ENCODE measurements around the gene LGALS14. TPM values are rescaled to one million over a fixed set of nuclear protein-coding genes. Genes with fewer than 3 reads are reported as not detected.
"Not testable (repeated sequence)": the region's sequence is repeated elsewhere in the genome, so short reads cannot be mapped to it uniquely, and the experiment has no call there.

The LGALS14 gene
- total RNA-seq, 1 experiment from 2014 or later, result not detected

GRCh38 chr19:39686739-39687138 lies 17.5 kb upstream of the LGALS14 start:
- no peak for DNase-seq (ENCODE audit: low read depth)
- in situ Hi-C loops (cut with HindIII; ENCODE audit: low pct_unique_long_range_greater_than_20kb, low sequenced_read_pairs), result no loop called here

- DNase-seq (ENCODE audit: low read depth); in situ Hi-C loops (cut with HindIII; ENCODE audit: low pct_unique_long_range_greater_than_20kb, low sequenced_read_pairs): not testable (repeated sequence)
Measured at GRCh38 chr19:39688637-39689036, 15.6 kb upstream of the LGALS14 start.

- DNase-seq (ENCODE audit: low read depth), result no peak
- in situ Hi-C loops (cut with HindIII; ENCODE audit: low pct_unique_long_range_greater_than_20kb, low sequenced_read_pairs), result no loop called here
Measured at GRCh38 chr19:39692166-39692565, 12.1 kb upstream of the LGALS14 start.

- in situ Hi-C loops (cut with HindIII; ENCODE audit: low pct_unique_long_range_greater_than_20kb, low sequenced_read_pairs), result no loop called here
- no peak for DNase-seq (ENCODE audit: low read depth)
Measured at GRCh38 chr19:39692822-39693221, 11.5 kb upstream of the LGALS14 start.

GRCh38 chr19:39695759-39696158 lies 8.5 kb upstream of the LGALS14 start:
- no peak for DNase-seq (ENCODE audit: low read depth)
- in situ Hi-C loops (cut with HindIII; ENCODE audit: low pct_unique_long_range_greater_than_20kb, low sequenced_read_pairs), result no loop called here

- in situ Hi-C loops (cut with HindIII; ENCODE audit: low pct_unique_long_range_greater_than_20kb, low sequenced_read_pairs), result no loop called here
- DNase-seq (ENCODE audit: low read depth), result no peak
Measured at GRCh38 chr19:39696387-39696786, 7.9 kb upstream of the LGALS14 start.

GRCh38 chr19:39698535-39698934 lies 5.7 kb upstream of the LGALS14 start:
- in situ Hi-C loops (cut with HindIII; ENCODE audit: low pct_unique_long_range_greater_than_20kb, low sequenced_read_pairs), result no loop called here

GRCh38 chr19:39701291-39701690 lies 3.0 kb upstream of the LGALS14 start:
- in situ Hi-C loops (cut with HindIII; ENCODE audit: low pct_unique_long_range_greater_than_20kb, low sequenced_read_pairs), result no loop called here
- no peak for DNase-seq (ENCODE audit: low read depth)

More at GRCh38 chr19:39698535-39698934, 5.7 kb upstream of the LGALS14 start:
- no peak for DNase-seq (ENCODE audit: low read depth)

- no peak for DNase-seq (ENCODE audit: low read depth)
- in situ Hi-C loops (cut with HindIII; ENCODE audit: low pct_unique_long_range_greater_than_20kb, low sequenced_read_pairs), result no loop called here
Measured at GRCh38 chr19:39705578-39706188, 1.4 kb downstream of the LGALS14 start.

- no peak for DNase-seq (ENCODE audit: low read depth)
- in situ Hi-C loops (cut with HindIII; ENCODE audit: low pct_unique_long_range_greater_than_20kb, low sequenced_read_pairs), result no loop called here
Measured at GRCh38 chr19:39708594-39708993, 4.3 kb downstream of the LGALS14 start.

- in situ Hi-C loops (cut with HindIII; ENCODE audit: low pct_unique_long_range_greater_than_20kb, low sequenced_read_pairs), result no loop called here
- DNase-seq (ENCODE audit: low read depth), result no peak
Measured at GRCh38 chr19:39709026-39709872, 5.0 kb downstream of the LGALS14 start.

- DNase-seq (ENCODE audit: low read depth), result no peak
- in situ Hi-C loops (cut with HindIII; ENCODE audit: low pct_unique_long_range_greater_than_20kb, low sequenced_read_pairs), result no loop called here
Measured at GRCh38 chr19:39710333-39710890, 6.1 kb downstream of the LGALS14 start.

GRCh38 chr19:39720144-39720543 lies 15.9 kb downstream of the LGALS14 start:
- DNase-seq (ENCODE audit: low read depth); in situ Hi-C loops (cut with HindIII; ENCODE audit: low pct_unique_long_range_greater_than_20kb, low sequenced_read_pairs): not testable (repeated sequence)

- in situ Hi-C loops (cut with HindIII; ENCODE audit: low pct_unique_long_range_greater_than_20kb, low sequenced_read_pairs), result no loop called here
- no peak for DNase-seq (ENCODE audit: low read depth)
Measured at GRCh38 chr19:39725995-39726394, 21.7 kb downstream of the LGALS14 start.

GRCh38 chr19:39727070-39727800 lies 23.0 kb downstream of the LGALS14 start:
- no peak for DNase-seq (ENCODE audit: low read depth)
- in situ Hi-C loops (cut with HindIII; ENCODE audit: low pct_unique_long_range_greater_than_20kb, low sequenced_read_pairs), result no loop called here

- in situ Hi-C loops (cut with HindIII; ENCODE audit: low pct_unique_long_range_greater_than_20kb, low sequenced_read_pairs), result no loop called here
- no peak for DNase-seq (ENCODE audit: low read depth)
Measured at GRCh38 chr19:39728040-39728439, 23.8 kb downstream of the LGALS14 start.

GRCh38 chr19:39729594-39729993 lies 25.3 kb downstream of the LGALS14 start:
- in situ Hi-C loops (cut with HindIII; ENCODE audit: low pct_unique_long_range_greater_than_20kb, low sequenced_read_pairs), result no loop called here
- DNase-seq (ENCODE audit: low read depth), result no peak

- DNase-seq (ENCODE audit: low read depth), result no peak
- in situ Hi-C loops (cut with HindIII; ENCODE audit: low pct_unique_long_range_greater_than_20kb, low sequenced_read_pairs), result no loop called here
Measured at GRCh38 chr19:39731685-39732084, 27.4 kb downstream of the LGALS14 start.

GRCh38 chr19:39733841-39734240 lies 29.6 kb downstream of the LGALS14 start:
- in situ Hi-C loops (cut with HindIII; ENCODE audit: low pct_unique_long_range_greater_than_20kb, low sequenced_read_pairs), result no loop called here
- DNase-seq (ENCODE audit: low read depth), result no peak

Data from Caki2 (cell line).